Mesenchymal stem cell (in vitro differentiated cells and primary cell): ENCODE results near the gene FAM25G. TPM values are rescaled to one million over a fixed set of nuclear protein-coding genes. Genes with fewer than 3 reads are reported as not detected.
"Not testable (repeated sequence)": the region's sequence is repeated elsewhere in the genome, so short reads cannot be mapped to it uniquely, and the experiment has no call there.

Experiments used
- DNase-seq: peaks from one replicate; pipeline ENCODE4 v3.0.0-alpha.2; 2013
- H2AFZ ChIP-seq: one replicate; pipeline ENCODE4 v1.6.1; 2013; ENCODE audit warnings: low read depth, mild to moderate bottlenecking, control low read depth, inconsistent platforms, low read length, moderate library complexity
- H2AK5ac ChIP-seq: 2 replicates; pipeline ENCODE4 v1.6.1; 2013; ENCODE audit warnings: low read length, moderate library complexity, mild to moderate bottlenecking, inconsistent platforms; ENCODE audit not compliant: severe bottlenecking
- H2BK120ac ChIP-seq: one replicate; pipeline ENCODE4 v1.6.1; 2013; ENCODE audit warnings: low read depth, mild to moderate bottlenecking, inconsistent platforms, low read length, moderate library complexity
- H2BK12ac ChIP-seq, 2 experiments: one replicate each; pipeline ENCODE4 v1.6.1; 2013; ENCODE audit warnings: inconsistent platforms in 2 of 2, low read length in 2 of 2, mild to moderate bottlenecking in 2 of 2, moderate library complexity in 2 of 2, control low read depth in 1 of 2
- H2BK15ac ChIP-seq: one replicate; pipeline ENCODE4 v1.6.1; 2013; ENCODE audit warnings: mild to moderate bottlenecking, low read depth, inconsistent platforms; ENCODE audit not compliant: poor library complexity, severe bottlenecking
- H2BK5ac ChIP-seq: 2 replicates; pipeline ENCODE4 v1.6.1; 2013; ENCODE audit warnings: low read depth, mild to moderate bottlenecking, low read length, control low read depth, inconsistent platforms; ENCODE audit not compliant: poor library complexity, severe bottlenecking
- H3K14ac ChIP-seq, 2 experiments: one replicate each; pipeline ENCODE4 v1.6.1; 2013; ENCODE audit warnings: inconsistent platforms in 2 of 2, low read length in 2 of 2, control low read depth in 1 of 2, mild to moderate bottlenecking in 1 of 2, moderate library complexity in 1 of 2
- H3K18ac ChIP-seq, 2 experiments: one replicate each; pipeline ENCODE4 v1.6.1; 2013; ENCODE audit warnings: inconsistent platforms in 2 of 2, low read length in 2 of 2, control low read depth in 1 of 2, low read depth in 1 of 2, mild to moderate bottlenecking in 1 of 2
- H3K23ac ChIP-seq, 2 experiments: one replicate each; pipeline ENCODE4 v1.6.1; 2013; ENCODE audit warnings: inconsistent platforms in 2 of 2, low read length in 2 of 2, mild to moderate bottlenecking in 2 of 2, moderate library complexity in 2 of 2, control low read depth in 1 of 2
- H3K27ac ChIP-seq: 2 replicates; pipeline ENCODE4 v1.5.1; 2013; ENCODE audit warnings: mild to moderate bottlenecking, moderate library complexity, low read length, control low read depth, inconsistent platforms; ENCODE audit not compliant: poor library complexity, severe bottlenecking
- H3K27me3 ChIP-seq, 2 experiments: 2 replicates each; pipeline versions ENCODE4 v1.6.1 to v1.7.0; 2013; ENCODE audit warnings: low read length in 2 of 2, mild to moderate bottlenecking in 2 of 2, moderate library complexity in 2 of 2, control low read depth in 1 of 2, inconsistent platforms in 1 of 2; ENCODE audit not compliant: control insufficient read depth in 1 of 2, insufficient read depth in 1 of 2
- H3K36me3 ChIP-seq, 2 experiments: 2 replicates each; pipeline versions ENCODE4 v1.6.1 to v1.7.0; 2013; ENCODE audit warnings: low read length in 2 of 2, control low read depth in 1 of 2, inconsistent platforms in 1 of 2, low read depth in 1 of 2, mild to moderate bottlenecking in 1 of 2; ENCODE audit not compliant: insufficient read depth in 2 of 2, control insufficient read depth in 1 of 2
- H3K4ac ChIP-seq, 2 experiments: one replicate each; pipeline ENCODE4 v1.6.1; 2013; ENCODE audit warnings: inconsistent platforms in 2 of 2, low read length in 2 of 2, mild to moderate bottlenecking in 2 of 2, moderate library complexity in 2 of 2, control low read depth in 1 of 2, low read depth in 1 of 2
- H3K4me1 ChIP-seq: 2 replicates; pipeline ENCODE4 v1.6.1; 2013; ENCODE audit warnings: low read depth, low read length, control low read depth; ENCODE audit not compliant: control insufficient read depth, insufficient read depth
- H3K4me2 ChIP-seq: 2 replicates; pipeline ENCODE4 v1.6.1; 2013; ENCODE audit warnings: low read length, mild to moderate bottlenecking, inconsistent platforms; ENCODE audit not compliant: poor library complexity, severe bottlenecking
- H3K4me3 ChIP-seq, 2 experiments: 2 replicates each; pipeline versions ENCODE4 v1.5.1 to v1.7.0; 2013; ENCODE audit warnings: low read length in 2 of 2, mild to moderate bottlenecking in 2 of 2, control low read depth in 1 of 2, low read depth in 1 of 2; ENCODE audit not compliant: insufficient read depth in 1 of 2
- H3K79me1 ChIP-seq: replicated peaks from 2 replicates; pipeline ENCODE4 v1.6.1; 2013; ENCODE audit warnings: mild to moderate bottlenecking, control low read depth, low read length, inconsistent platforms; ENCODE audit not compliant: poor library complexity, severe bottlenecking
- H3K9ac ChIP-seq: 2 replicates; pipeline ENCODE4 v1.7.0; 2013; ENCODE audit warnings: mild to moderate bottlenecking, low read length, moderate library complexity
- H3K9me3 ChIP-seq: 2 replicates; pipeline ENCODE4 v1.7.0; 2013; ENCODE audit warnings: mild to moderate bottlenecking, low read length; ENCODE audit not compliant: control insufficient read depth
- H4K8ac ChIP-seq: one replicate; pipeline ENCODE4 v1.6.1; 2013; ENCODE audit warnings: inconsistent platforms, mild to moderate bottlenecking, low read length, moderate library complexity
- H4K91ac ChIP-seq: one replicate; pipeline ENCODE4 v1.6.1; 2013; ENCODE audit warnings: mild to moderate bottlenecking, low read length, inconsistent platforms
- WGBS: methylation state at CpG from one replicate; pipeline ENCODE4 v1.1.7; 2013; ENCODE audit warnings: mixed read lengths; 5-methylcytosine and 5-hydroxymethylcytosine counted together
- polyA plus RNA-seq, 2 experiments: library from polyadenylated mRNA; stranded (reverse); fragments of 200-250 nt; gene quantifications; one replicate each; pipeline ENCODE4 v1.2.3, GENCODE V29; 2013

FAM25G gene
- not detected for polyA plus RNA-seq (2013, experiment 1 of 2)
- polyA plus RNA-seq (2013, experiment 2 of 2) = not detected

GRCh38 chr10:47491600-47491999 is at the start of gene FAM25G:
Gene FAM25G, minus strand, starts transcription at chr10:47491700. Its CDS starts 26 bp downstream, at chr10:47491674.
- not testable (repeated sequence) for H2BK15ac ChIP-seq, H3K4me1 ChIP-seq, H3K27me3 ChIP-seq, H3K36me3 ChIP-seq, H2BK12ac ChIP-seq, H3K18ac ChIP-seq, H2AFZ ChIP-seq, H3K4me2 ChIP-seq, H3K14ac ChIP-seq, H2AK5ac ChIP-seq, H4K91ac ChIP-seq, H3K4ac ChIP-seq, H4K8ac ChIP-seq, H3K23ac ChIP-seq, H3K27ac ChIP-seq, DNase-seq, H2BK120ac ChIP-seq, H3K9ac ChIP-seq, H3K9me3 ChIP-seq, H3K79me1 ChIP-seq, H2BK5ac ChIP-seq, H3K4me3 ChIP-seq
- no CpG with 5 or more reads among the region's 9 CpGs for WGBS

GRCh38 chr10:47536430-47536829 is 44.9 kb upstream of the FAM25G start:
- H3K23ac ChIP-seq, H4K8ac ChIP-seq, H2AFZ ChIP-seq, H3K9ac ChIP-seq, H3K14ac ChIP-seq, H2BK12ac ChIP-seq, H3K36me3 ChIP-seq, H4K91ac ChIP-seq, H3K9me3 ChIP-seq, DNase-seq, H3K18ac ChIP-seq, H3K79me1 ChIP-seq, H2BK15ac ChIP-seq, H3K27me3 ChIP-seq, H3K4me2 ChIP-seq, H3K4me3 ChIP-seq, H2BK5ac ChIP-seq, H2BK120ac ChIP-seq, H2AK5ac ChIP-seq, H3K27ac ChIP-seq, H3K4ac ChIP-seq, H3K4me1 ChIP-seq: not testable (repeated sequence)
- 90% methylated on average over 1 of the region's 3 CpGs for WGBS

DNA sequence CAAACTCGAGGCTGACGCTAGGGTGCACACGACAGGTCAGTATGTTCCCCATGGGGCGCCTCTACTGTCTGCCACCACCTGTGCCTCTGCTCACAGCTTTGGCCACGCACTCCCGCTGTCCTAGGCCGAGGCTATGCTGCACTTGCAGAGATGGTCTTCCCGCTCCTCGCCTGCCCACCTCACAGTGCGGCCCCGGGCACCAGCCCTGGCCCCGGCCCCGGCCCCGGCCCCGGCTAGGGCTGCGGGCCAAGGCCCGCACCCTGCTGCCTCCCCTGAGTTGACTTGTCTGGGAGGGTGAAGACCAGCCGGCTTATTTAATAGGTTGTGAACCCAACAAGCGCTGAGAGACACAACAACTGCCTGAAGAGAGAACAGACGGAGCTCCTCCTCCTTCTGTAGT is 32.0 kb upstream of the FAM25G start, which contains the start of gene AGAP9:
AGAP9 (minus strand) TSS at position 164 of the 400 bp plus-strand sequence; CDS start at position 52, 112 bp downstream.
- H2AK5ac ChIP-seq, H4K8ac ChIP-seq, H3K27ac ChIP-seq, H2BK15ac ChIP-seq, H3K4me1 ChIP-seq, H3K14ac ChIP-seq, H3K9me3 ChIP-seq, DNase-seq, H3K79me1 ChIP-seq, H3K4me3 ChIP-seq, H3K4me2 ChIP-seq, H3K36me3 ChIP-seq, H3K9ac ChIP-seq, H3K18ac ChIP-seq, H3K23ac ChIP-seq, H4K91ac ChIP-seq, H2BK120ac ChIP-seq, H2AFZ ChIP-seq, H3K27me3 ChIP-seq, H3K4ac ChIP-seq, H2BK12ac ChIP-seq, H2BK5ac ChIP-seq: not testable (repeated sequence)
- no CpG with 5 or more reads among the region's 20 CpGs for WGBS

DNA sequence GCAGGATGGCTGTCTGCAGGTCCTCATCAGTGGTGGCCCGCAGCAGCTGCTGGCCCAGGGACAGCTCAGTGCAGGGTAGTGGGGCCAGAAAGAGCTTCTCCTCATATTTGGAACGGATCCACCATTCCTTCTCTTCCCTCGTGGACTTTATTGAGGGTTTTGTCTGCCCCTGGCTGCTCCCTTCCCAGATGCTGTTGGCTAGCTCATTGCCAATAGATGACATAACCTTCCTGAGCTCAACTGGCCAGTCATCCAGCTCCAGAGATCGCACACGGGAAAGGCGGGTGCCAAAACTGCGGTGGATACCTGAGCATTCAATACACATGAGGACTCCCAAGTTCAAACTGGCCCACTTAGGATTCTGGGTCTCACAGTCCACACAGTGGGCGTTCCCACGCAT is 10.8 kb upstream of the FAM25G start:
- 100% methylated on average over 2 of the region's 9 CpGs for WGBS
- H3K4me3 ChIP-seq, H3K79me1 ChIP-seq, H2AFZ ChIP-seq, H4K8ac ChIP-seq, H3K27ac ChIP-seq, H2AK5ac ChIP-seq, H3K27me3 ChIP-seq, H3K9me3 ChIP-seq, H2BK120ac ChIP-seq, H2BK12ac ChIP-seq, H4K91ac ChIP-seq, H3K4me1 ChIP-seq, H3K14ac ChIP-seq, H2BK5ac ChIP-seq, H3K4ac ChIP-seq, H3K9ac ChIP-seq, H2BK15ac ChIP-seq, H3K23ac ChIP-seq, H3K18ac ChIP-seq, DNase-seq, H3K4me2 ChIP-seq: not testable (repeated sequence)
- peaks cover 0 to 10% of the 10 kb centered on the region in 2 experiments for H3K36me3 ChIP-seq
